GM18858 (cell line): Measurements from ENCODE around the gene DOHH.
"Not testable (repeated sequence)": the region's sequence is repeated elsewhere in the genome, so short reads cannot be mapped to it uniquely, and the experiment has no call there.

Source experiments
- ATAC-seq: cut with Tn5 transposase; IDR thresholded peaks from one replicate; pipeline ENCODE4 v1.9.1; 2021; ENCODE audit not compliant: unreplicated experiment

Gene DOHH

GRCh38 chr19:3534375-3535234, 34.1 kb upstream of the DOHH start:
- no peak for ATAC-seq

GRCh38 chr19:3533563-3534216, 33.2 kb upstream of the DOHH start:
- no peak for ATAC-seq

- no peak for ATAC-seq
These were observed 32.6 kb upstream of the DOHH start for GRCh38 chr19:3533033-3533432.

GRCh38 chr19:3532154-3532786, 31.8 kb upstream of the DOHH start:
- no peak for ATAC-seq

GRCh38 chr19:3531716-3532115, 31.2 kb upstream of the DOHH start:
- no peak for ATAC-seq

- no peak for ATAC-seq
These were observed 29.9 kb upstream of the DOHH start for GRCh38 chr19:3530389-3530788.

- ATAC-seq: not testable (repeated sequence)
These were observed 28.8 kb upstream of the DOHH start for GRCh38 chr19:3529299-3529698.

- ATAC-seq: no peak
These were observed 28.2 kb upstream of the DOHH start for GRCh38 chr19:3528539-3529211.

- no peak for ATAC-seq
These were observed 27.6 kb upstream of the DOHH start for GRCh38 chr19:3528080-3528479.

- ATAC-seq: no peak
These were observed 26.9 kb upstream of the DOHH start for GRCh38 chr19:3527238-3527910.

GRCh38 chr19:3526507-3527237, 26.2 kb upstream of the DOHH start:
- no peak for ATAC-seq

- no peak for ATAC-seq
These were observed 24.5 kb upstream of the DOHH start for GRCh38 chr19:3524904-3525451.

- ATAC-seq: no peak
These were observed 23.8 kb upstream of the DOHH start for GRCh38 chr19:3524078-3524842.

- no peak for ATAC-seq
These were observed 23.0 kb upstream of the DOHH start for GRCh38 chr19:3523361-3524077.

GRCh38 chr19:3522421-3523360, 22.2 kb upstream of the DOHH start:
- ATAC-seq: no peak

- no peak for ATAC-seq
These were observed 20.6 kb upstream of the DOHH start for GRCh38 chr19:3521104-3521445.
